Thyroid gland (tissue), 4 donors: ENCODE measurements around the gene CCDC116. TPM values are rescaled to one million over a fixed set of nuclear protein-coding genes. Genes with fewer than 3 reads are reported as not detected.
A peak's percentile ranks its signal among the peaks of the same experiment; 100 is the strongest.

ENCODE experiments used
- DNase-seq, 2 donors: peaks; one replicate each; pipeline ENCODE4 v3.0.0-alpha.2; 2019
- H3K27ac ChIP-seq, 3 donors: fragments of 200-600 bp; sonication (generic); 1 replicate in 2 of 3; 2 replicates in 1 of 3; pipeline ENCODE4 v1.5.1; 2016 to 2019; ENCODE audit warnings: mild to moderate bottlenecking in 1 of 3, moderate library complexity in 1 of 3
- H3K27me3 ChIP-seq: fragments of 200-600 bp; sonication (generic); one replicate; pipeline ENCODE4 v1.5.1; 2019
- H3K36me3 ChIP-seq, 2 donors: fragments of 200-600 bp; sonication (generic); one replicate each; pipeline ENCODE4 v1.5.1; 2016 to 2019
- H3K4me1 ChIP-seq, 2 donors: fragments of 200-600 bp; sonication (generic); one replicate each; pipeline ENCODE4 v1.5.1; 2017 to 2019
- H3K4me3 ChIP-seq, 3 donors: fragments of 200-600 bp; sonication (generic); replicated peaks in 1 of 3; 1 replicate in 2 of 3; 2 replicates in 1 of 3; pipeline ENCODE4 v1.5.1; 2016; ENCODE audit warnings: mild to moderate bottlenecking in 1 of 3
- H3K9me3 ChIP-seq: fragments of 200-600 bp; sonication (generic); one replicate; pipeline ENCODE4 v1.5.1; 2017
- POLR2A ChIP-seq, 2 donors: fragments of 450-650 bp; IDR thresholded peaks; one replicate each; pipeline ENCODE4 v1.6.1; 2017; ENCODE audit warnings: antibody characterized with exemption in 2 of 2, mild to moderate bottlenecking in 2 of 2, moderate library complexity in 1 of 2
- WGBS, 2 donors: methylation state at CpG; one replicate each; pipeline ENCODE4 v1.1.5; 2017; 5-methylcytosine and 5-hydroxymethylcytosine counted together
- intact Hi-C: fragments of 100-400 bp; cut with DNase I; formaldehyde crosslinking; loops from one replicate; pipeline ENCODE4 v1.15.1; 2023
- total RNA-seq, 4 donors: library from RNA; depleted of rRNA; stranded (reverse); fragments of >200 nt; gene quantifications; one replicate each; pipeline ENCODE4 v1.2.3, GENCODE V29; 2016
- TF ChIP-seq, protein P1 (sequence below), 6 experiments: fragments of 200-600 bp in 3 of 6; fragments of 450-650 bp in 3 of 6; sonication (generic) in 3 of 6; IDR thresholded peaks; one replicate each; pipeline ENCODE4 v1.5.1; 2016 to 2019; ENCODE audit warnings: antibody characterized with exemption in 6 of 6, mild to moderate bottlenecking in 2 of 6, inconsistent platforms in 1 of 6, moderate library complexity in 1 of 6

CCDC116 gene, protein sequence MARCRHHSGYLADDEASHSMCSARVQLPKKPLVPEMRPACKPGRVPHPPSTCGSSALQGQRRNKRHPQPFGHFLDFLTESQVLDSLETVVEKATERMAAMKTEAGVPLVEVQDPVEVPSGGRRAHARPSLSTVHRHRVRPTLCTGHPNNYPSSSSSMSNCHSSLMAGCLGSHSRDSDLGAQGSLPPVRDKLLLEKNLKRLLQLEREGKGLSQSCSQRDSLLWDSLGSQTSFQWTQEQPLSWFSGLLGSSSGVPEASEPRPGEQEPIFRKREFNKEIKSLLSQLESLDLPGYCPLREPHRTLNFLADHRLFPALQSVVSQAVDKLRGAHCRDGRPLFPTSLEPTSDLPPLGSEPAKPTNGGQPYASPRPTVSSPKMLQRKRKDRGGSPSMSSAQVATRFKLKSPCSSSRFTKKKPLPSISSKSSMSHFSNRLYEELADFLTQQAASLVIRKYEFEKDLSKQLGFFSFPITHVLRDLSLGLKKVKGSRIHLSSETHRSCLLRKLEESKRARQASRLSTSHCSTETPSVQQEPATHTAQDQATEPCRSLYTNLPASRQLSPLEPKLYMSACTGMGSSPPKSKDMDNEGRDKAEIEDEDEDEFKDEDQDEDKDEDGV
- 1 to 10 TPM in 1 of 4 donors, under 1 TPM in 3; 0.27 to 1.6 (median 0.74) TPM for total RNA-seq

DNA sequence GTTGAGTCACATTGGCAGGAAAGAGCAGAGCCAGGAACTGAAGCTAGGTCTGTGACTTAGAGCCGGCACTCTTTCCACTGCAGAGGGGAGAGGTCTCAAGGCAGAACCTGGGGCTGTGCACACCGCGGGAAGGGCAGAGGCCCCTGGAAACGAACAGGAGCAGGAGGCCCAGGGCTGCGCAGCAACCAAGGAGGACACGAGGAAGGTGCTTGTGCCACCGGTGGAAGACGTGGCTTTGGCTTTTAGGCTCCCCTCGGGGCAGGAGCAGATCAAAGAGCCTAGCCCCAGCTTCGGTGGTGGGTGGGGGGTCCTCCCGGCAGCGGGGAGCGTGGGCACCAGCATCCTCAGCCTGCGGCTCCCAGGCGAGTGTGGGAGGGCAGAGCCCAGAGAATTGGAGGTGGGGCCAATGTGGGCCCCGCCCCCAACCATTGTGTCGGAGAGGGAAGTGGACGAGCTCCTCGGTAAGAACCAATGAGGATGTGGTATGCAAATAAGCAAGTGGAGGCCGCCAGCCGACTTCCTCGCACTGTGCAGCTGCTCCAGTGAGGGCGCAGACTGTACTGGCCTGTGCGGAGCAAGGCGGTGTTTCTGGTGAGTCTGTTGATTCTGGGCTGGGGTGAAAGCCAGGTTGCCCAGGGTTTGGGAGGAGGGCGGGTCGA lies at the start of gene CCDC116:
CCDC116 (plus strand) TSS at position 524 of the 659 bp plus-strand sequence. CDS start 422 bp downstream, outside the sequence.
- peaks cover 10 to 12% of the 10 kb centered on the region in 2 donors for H3K4me1 ChIP-seq
- intact Hi-C loops: no loop called here
- no peak within 1 kb of the TSS for H3K27ac ChIP-seq
- DNase-seq: no peak
- H3K27me3 ChIP-seq: no peaks in the 10 kb centered on the region
- H3K9me3 ChIP-seq: no peaks in the 10 kb centered on the region
- H3K4me3 ChIP-seq: no peak within 1 kb of the TSS
- WGBS, 2 donors: 86 to 87% methylated on average over 17 to 25 of the region's 27 CpGs
- H3K36me3 ChIP-seq: no peaks in the 10 kb centered on the region
- TF ChIP-seq, protein P1, sequence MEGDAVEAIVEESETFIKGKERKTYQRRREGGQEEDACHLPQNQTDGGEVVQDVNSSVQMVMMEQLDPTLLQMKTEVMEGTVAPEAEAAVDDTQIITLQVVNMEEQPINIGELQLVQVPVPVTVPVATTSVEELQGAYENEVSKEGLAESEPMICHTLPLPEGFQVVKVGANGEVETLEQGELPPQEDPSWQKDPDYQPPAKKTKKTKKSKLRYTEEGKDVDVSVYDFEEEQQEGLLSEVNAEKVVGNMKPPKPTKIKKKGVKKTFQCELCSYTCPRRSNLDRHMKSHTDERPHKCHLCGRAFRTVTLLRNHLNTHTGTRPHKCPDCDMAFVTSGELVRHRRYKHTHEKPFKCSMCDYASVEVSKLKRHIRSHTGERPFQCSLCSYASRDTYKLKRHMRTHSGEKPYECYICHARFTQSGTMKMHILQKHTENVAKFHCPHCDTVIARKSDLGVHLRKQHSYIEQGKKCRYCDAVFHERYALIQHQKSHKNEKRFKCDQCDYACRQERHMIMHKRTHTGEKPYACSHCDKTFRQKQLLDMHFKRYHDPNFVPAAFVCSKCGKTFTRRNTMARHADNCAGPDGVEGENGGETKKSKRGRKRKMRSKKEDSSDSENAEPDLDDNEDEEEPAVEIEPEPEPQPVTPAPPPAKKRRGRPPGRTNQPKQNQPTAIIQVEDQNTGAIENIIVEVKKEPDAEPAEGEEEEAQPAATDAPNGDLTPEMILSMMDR (IDR thresholded peaks at IDR 0.05): no peak
- no peak for TF ChIP-seq POLR2A (IDR thresholded peaks at IDR 0.05)

DNA sequence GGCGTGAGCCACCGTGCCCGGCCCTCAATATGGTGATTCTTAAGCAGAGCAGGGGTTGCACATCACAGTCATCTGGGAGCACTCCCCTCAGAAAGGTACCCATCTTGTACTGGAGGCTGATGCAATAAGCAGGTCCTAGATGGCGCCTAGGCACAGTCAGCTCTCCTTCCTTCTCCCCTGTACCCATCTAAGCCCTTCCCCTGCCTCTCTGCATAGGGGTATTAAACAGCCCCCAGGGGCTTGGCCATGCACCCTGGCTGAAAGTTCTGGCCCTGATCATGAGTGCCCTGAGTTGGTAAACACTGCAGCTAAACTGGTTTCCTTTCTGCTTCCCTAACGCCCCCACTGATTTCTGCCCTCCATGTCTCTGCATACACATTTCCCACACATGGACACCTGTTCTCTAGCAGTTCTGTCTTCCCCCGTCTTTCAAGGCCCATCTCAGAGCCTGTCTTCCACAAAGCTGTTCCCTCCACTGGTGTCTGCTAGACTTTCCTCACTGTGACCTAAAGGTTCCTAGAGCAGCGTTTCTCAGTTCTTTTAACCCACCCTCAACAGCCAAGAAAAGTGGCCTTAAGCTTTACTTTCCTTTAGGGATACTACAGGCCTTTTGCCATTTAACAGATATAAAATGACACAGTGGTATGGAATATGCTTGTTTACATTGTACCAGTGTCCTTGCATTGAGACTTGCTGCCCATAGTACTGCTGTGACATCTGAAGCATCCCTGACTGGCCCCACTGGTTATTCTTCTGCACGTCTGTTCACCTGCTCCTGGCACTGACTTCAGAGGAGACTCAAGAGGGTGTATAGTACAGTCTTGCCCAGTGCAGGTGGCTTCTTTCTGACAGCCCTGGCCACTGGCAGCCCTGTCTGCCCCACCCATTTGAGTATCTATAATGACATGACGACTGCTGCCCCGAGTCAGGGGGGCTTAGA lies 49.5 kb upstream of the CCDC116 start:
- H3K9me3 ChIP-seq: no peaks in the 10 kb centered on the region
- peaks cover 41 to 58% of the 10 kb centered on the region in 2 donors for H3K4me1 ChIP-seq
- H3K27ac ChIP-seq: no peak overlapping the region
- no peak overlapping the region for H3K4me3 ChIP-seq
- TF ChIP-seq, protein P1 (IDR thresholded peaks at IDR 0.05): no peak
- TF ChIP-seq POLR2A (IDR thresholded peaks at IDR 0.05): no peak
- intact Hi-C loops: no loop called here
- peak; percentile 34 to 42 for DNase-seq
- H3K36me3 ChIP-seq: no peaks in the 10 kb centered on the region
- H3K27me3 ChIP-seq: no peaks in the 10 kb centered on the region
- 60 to 62% methylated on average over 10 of the region's 10 CpGs for WGBS, 2 donors

DNA sequence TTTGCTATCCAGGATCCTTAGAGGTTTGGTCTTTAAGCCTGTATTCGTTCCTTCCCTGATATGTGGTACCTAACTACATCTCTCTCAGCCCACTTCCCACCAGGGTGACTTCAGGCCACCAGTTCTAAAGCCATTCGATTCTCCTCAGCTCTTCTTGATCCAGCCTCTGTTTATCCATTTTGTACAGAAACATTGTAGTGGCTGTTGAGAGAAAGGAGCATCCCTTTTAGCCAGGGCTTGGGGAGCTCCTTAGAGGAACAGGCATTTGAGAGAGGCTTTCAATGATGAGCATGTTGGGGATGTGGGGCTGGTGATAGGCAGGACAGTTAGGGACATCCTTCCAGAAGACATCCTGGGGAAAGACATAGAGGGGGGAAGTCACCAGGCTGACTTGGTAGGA lies 47.2 kb upstream of the CCDC116 start:
- intact Hi-C loops: no loop called here
- H3K4me1 ChIP-seq: peaks cover 19 to 35% of the 10 kb centered on the region in 2 donors
- H3K36me3 ChIP-seq: no peaks in the 10 kb centered on the region
- H3K4me3 ChIP-seq: no peak overlapping the region
- TF ChIP-seq, protein P1 (IDR thresholded peaks at IDR 0.05): no peak
- no peak for TF ChIP-seq POLR2A (IDR thresholded peaks at IDR 0.05)
- no peak overlapping the region for H3K27ac ChIP-seq
- no peaks in the 10 kb centered on the region for H3K9me3 ChIP-seq
- WGBS, 2 donors: 88 to 89% methylated on average over 2 of the region's 2 CpGs
- H3K27me3 ChIP-seq: no peaks in the 10 kb centered on the region
- DNase-seq: no peak

DNA sequence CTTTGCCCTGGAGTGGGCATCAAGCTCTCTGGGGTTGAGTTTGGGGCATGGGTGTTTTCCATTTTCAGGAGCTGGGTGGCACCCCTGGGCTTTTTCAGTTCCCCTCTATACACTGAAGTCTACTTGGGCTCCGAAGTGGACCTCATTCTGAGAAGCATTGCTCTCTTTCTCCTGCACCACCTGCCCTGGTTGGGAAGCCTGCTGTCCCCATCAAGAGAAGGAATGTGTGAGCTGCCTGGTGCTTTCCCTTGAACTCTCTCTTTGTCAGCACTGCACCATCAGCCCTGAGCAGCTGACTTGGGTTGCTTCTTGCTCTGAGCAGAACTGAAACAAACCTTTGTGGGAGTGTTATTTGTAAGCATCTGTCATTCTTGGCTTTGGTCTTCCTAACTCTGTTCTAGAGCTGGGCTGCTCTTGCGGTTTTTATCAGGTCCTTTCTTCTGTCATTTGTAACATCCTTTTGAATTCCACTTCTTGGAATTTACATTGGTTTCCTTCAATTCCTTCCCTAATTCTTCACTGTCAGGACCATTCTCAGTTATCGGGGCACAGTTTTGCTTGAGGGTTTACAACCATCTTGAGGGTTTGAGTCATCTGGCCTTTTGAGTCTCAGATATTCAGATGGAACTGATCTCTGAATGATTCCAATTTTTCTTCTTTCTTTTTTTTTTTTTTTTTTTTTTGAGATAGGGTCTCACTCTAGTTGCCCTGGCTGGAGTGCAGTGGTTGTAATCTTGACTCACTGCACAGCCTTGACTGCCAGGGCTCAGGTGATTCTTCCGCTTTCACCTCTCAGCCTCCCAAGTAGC lies 44.6 kb upstream of the CCDC116 start:
- Histone ChIP-seq H3K27ac (no peak overlapping the region), H3K36me3 (peaks cover 0 to 3% of the 10 kb centered on the region in 2 donors), H3K9me3 (no peaks in the 10 kb centered on the region), H3K27me3 (no peaks in the 10 kb centered on the region), H3K4me3 (no peak overlapping the region), H3K4me1 (peaks cover 18 to 38% of the 10 kb centered on the region in 2 donors)
- TF ChIP-seq, protein P1 (IDR thresholded peaks at IDR 0.05): no peak
- TF ChIP-seq POLR2A (IDR thresholded peaks at IDR 0.05): no peak
- WGBS, 2 donors: 84 to 87% methylated on average over 4 of the region's 4 CpGs
- intact Hi-C loops: no loop called here
- no peak for DNase-seq
